HCT116 (cell line): ENCODE results near the gene PREX1.

Source experiments
- ATF3 ChIP-seq: IDR thresholded peaks from 2 replicates; pipeline ENCODE4 v1.6.1; 2012
- POLR2A ChIP-seq: IDR thresholded peaks from 2 replicates; pipeline ENCODE4 v1.7.0; 2011; ENCODE audit warnings: borderline replicate concordance; ENCODE audit not compliant: insufficient read depth, insufficient read length; ENCODE audit errors: extremely low read depth
- ZNF274 ChIP-seq: fragments of 200-500 bp; sonication (Bioruptor generic); IDR thresholded peaks from 2 replicates; pipeline ENCODE4 v1.6.1; 2014; ENCODE audit warnings: mild to moderate bottlenecking, low read depth, low read length, inconsistent platforms

GRCh38 chr20:48681201-48681872 is 146.5 kb downstream of the PREX1 start:
- TF ChIP-seq ZNF274 (no peak), ATF3 (no peak), POLR2A (no peak)
